HepG2 (cell line): ENCODE results near the gene MYH7. TPM values are rescaled to one million over a fixed set of nuclear protein-coding genes. Genes with fewer than 3 reads are reported as not detected.

Experiments used
- BRCA1 ChIP-seq: sonication (generic); formaldehyde crosslinking; IDR thresholded peaks from 2 replicates; pipeline ENCODE4 v1.4.0; 2020; ENCODE audit warnings: missing genetic modification reagents
- CREM ChIP-seq, 2 experiments: sonication (generic) in 1 of 2; formaldehyde crosslinking in 1 of 2; IDR thresholded peaks; 2 replicates each; pipeline versions ENCODE4 v1.4.0 to v1.6.1; 2016 to 2020; ENCODE audit warnings: antibody characterized with exemption in 1 of 2, mild to moderate bottlenecking in 1 of 2, missing genetic modification reagents in 1 of 2
- ELF1 ChIP-seq: sonication (generic); formaldehyde crosslinking; IDR thresholded peaks from 2 replicates; pipeline ENCODE4 v1.4.0; 2020; ENCODE audit warnings: missing genetic modification reagents
- ELF3 ChIP-seq: IDR thresholded peaks from 2 replicates; pipeline ENCODE4 v1.6.1; 2016; ENCODE audit warnings: missing genetic modification reagents, missing compliant biosample characterization
- FOXO1 ChIP-seq: sonication (generic); formaldehyde crosslinking; IDR thresholded peaks from 2 replicates; pipeline ENCODE4 v1.4.0; 2020; ENCODE audit warnings: missing genetic modification reagents
- GMEB2 ChIP-seq: IDR thresholded peaks from 2 replicates; pipeline ENCODE4 v1.6.1; 2016; ENCODE audit warnings: missing biosample characterization, missing genetic modification reagents, low read depth
- HOMEZ ChIP-seq: IDR thresholded peaks from 2 replicates; pipeline ENCODE4 v1.6.1; 2016; ENCODE audit warnings: low read depth
- KDM6A ChIP-seq: IDR thresholded peaks from 2 replicates; pipeline ENCODE4 v1.6.1; 2016; ENCODE audit warnings: low read depth
- MIER3 ChIP-seq: IDR thresholded peaks from 2 replicates; pipeline ENCODE4 v1.6.1; 2016; ENCODE audit warnings: missing compliant biosample characterization, borderline replicate concordance
- PRDM10 ChIP-seq: sonication (generic); formaldehyde crosslinking; IDR thresholded peaks from 2 replicates; pipeline ENCODE4 v1.4.0; 2020; ENCODE audit warnings: low read depth, missing genetic modification reagents
- ZFP41 ChIP-seq: sonication (generic); formaldehyde crosslinking; IDR thresholded peaks from 2 replicates; pipeline ENCODE4 v1.4.0; 2020; ENCODE audit warnings: mild to moderate bottlenecking, missing genetic modification reagents, borderline replicate concordance
- ZFP82 ChIP-seq: sonication (generic); formaldehyde crosslinking; IDR thresholded peaks from 2 replicates; pipeline ENCODE4 v1.5.1; 2020; ENCODE audit warnings: mild to moderate bottlenecking, missing genetic modification reagents, borderline replicate concordance
- ZNF367 ChIP-seq: sonication (generic); formaldehyde crosslinking; IDR thresholded peaks from 2 replicates; pipeline ENCODE4 v1.4.0; 2020; ENCODE audit warnings: missing genetic modification reagents, borderline replicate concordance
- ZNF556 ChIP-seq: sonication (generic); formaldehyde crosslinking; IDR thresholded peaks from 2 replicates; pipeline ENCODE4 v1.4.0; 2020; ENCODE audit warnings: mild to moderate bottlenecking, missing genetic modification reagents, borderline replicate concordance
- ZNF558 ChIP-seq: sonication (generic); formaldehyde crosslinking; IDR thresholded peaks from 2 replicates; pipeline ENCODE4 v1.9.0; 2022; ENCODE audit warnings: mild to moderate bottlenecking, missing genetic modification reagents, borderline replicate concordance
- ZNF687 ChIP-seq: sonication (generic); formaldehyde crosslinking; IDR thresholded peaks from 2 replicates; pipeline ENCODE4 v1.5.1; 2020; ENCODE audit warnings: mild to moderate bottlenecking, missing genetic modification reagents, moderate library complexity
- ZNF724P ChIP-seq: sonication (generic); formaldehyde crosslinking; IDR thresholded peaks from 2 replicates; pipeline ENCODE4 v1.8.0; 2022; ENCODE audit warnings: missing genetic modification reagents, borderline replicate concordance
- ZNF792 ChIP-seq: IDR thresholded peaks from 2 replicates; pipeline ENCODE4 v1.6.1; 2016
- polyA plus RNA-seq, 8 experiments: library from polyadenylated mRNA; depleted of rRNA in 3 of 8; stranded (reverse) in 7 of 8; unstranded in 1 of 8; fragments of >200 nt; fragmentation: Illumina TruSeq in 4 of 8; extraction: Trizol in 4 of 8; gene quantifications; 2 replicates each; pipeline versions ENCODE4 v1.2.1 to v1.2.3, GENCODE V29; 2011 to 2016; ENCODE audit warnings: low read depth in 4 of 8, missing spikeins in 1 of 8, mixed read lengths in 1 of 8; ENCODE audit not compliant: insufficient read depth in 1 of 8
- total RNA-seq, 5 experiments: library from RNA; depleted of rRNA; stranded (reverse); fragments of >200 nt; fragmentation: Illumina TruSeq; extraction: Trizol; gene quantifications; 2 replicates each; pipeline ENCODE4 v1.2.3, GENCODE V29; 2016; ENCODE audit warnings: low read depth in 1 of 5

The MYH7 gene
- total and polyA plus RNA-seq, 2 of the 13 experiments (the other 11 are each of a cell fraction or from before 2014, with no cell fraction given): 0.04 TPM; not detected in 1

GRCh38 chr14:23379366-23380196 lies 55.9 kb downstream of the MYH7 start (continued):
- TF ChIP-seq MIER3 (CRISPR knock-in tag): peak; percentile 65; the same call in 1 of the 2 replicates
- TF ChIP-seq ZNF556 (CRISPR knock-in tag): no peak
- peak; percentile 58; the same call in 1 of the 2 replicates for TF ChIP-seq ZNF792
- TF ChIP-seq ZNF687 (CRISPR knock-in tag): peak; percentile 54
- no peak for TF ChIP-seq ZFP41 (CRISPR knock-in tag)
- 0 out of 2 replicates have a peak, but pooled peaks have one; percentile 35 for TF ChIP-seq ZNF558
- TF ChIP-seq KDM6A (CRISPR knock-in tag): no peak
- peak; percentile 43; the same call in 1 of the 2 replicates for TF ChIP-seq ELF1 (CRISPR knock-in tag)
- 0 out of 2 replicates have a peak, but pooled peaks have one; percentile 50 for TF ChIP-seq HOMEZ
- TF ChIP-seq ZFP82: no peak
- no peak for TF ChIP-seq GMEB2 (CRISPR knock-in tag)
- TF ChIP-seq ELF3 (CRISPR knock-in tag): peak; percentile 59; the same call in 1 of the 2 replicates
- no peak for TF ChIP-seq BRCA1
- TF ChIP-seq FOXO1 (CRISPR knock-in tag): peak; percentile 58; the same call in 1 of the 2 replicates
- no peak for TF ChIP-seq PRDM10 (CRISPR knock-in tag)
- TF ChIP-seq ZNF724P (CRISPR knock-in tag): no peak; the same call in 1 of the 2 replicates
- no peak for TF ChIP-seq CREM (IDR thresholded peaks at IDR 0.05)
- TF ChIP-seq CREM (CRISPR knock-in tag; IDR thresholded peaks at IDR 0.05): 0 out of 2 replicates have a peak, but pooled peaks have one; percentile 10
- no peak for TF ChIP-seq ZNF367 (CRISPR knock-in tag)
